Neuron (in vitro differentiated cells): ENCODE measurements around the gene SMIM15.

ENCODE experiments used
- H2AFZ ChIP-seq: one replicate; pipeline ENCODE4 v1.6.1; 2013; ENCODE audit warnings: low read depth, mild to moderate bottlenecking, inconsistent platforms, low read length, moderate library complexity
- H3K27me3 ChIP-seq: one replicate; pipeline ENCODE4 v1.6.1; 2013; ENCODE audit warnings: low read length; ENCODE audit not compliant: insufficient read depth
- H3K36me3 ChIP-seq: one replicate; pipeline ENCODE4 v1.6.1; 2013; ENCODE audit warnings: low read length; ENCODE audit not compliant: insufficient read depth
- H3K4me1 ChIP-seq: one replicate; pipeline ENCODE4 v1.6.1; 2013; ENCODE audit warnings: low read length; ENCODE audit not compliant: insufficient read depth
- H3K4me3 ChIP-seq: 2 replicates; pipeline ENCODE4 v1.5.1; 2013; ENCODE audit warnings: mild to moderate bottlenecking, low read length, moderate library complexity
- H3K9me3 ChIP-seq: one replicate; pipeline ENCODE4 v1.6.1; 2013; ENCODE audit warnings: low read length

SMIM15 gene

GRCh38 chr5:61178702-61179101 lies 16.4 kb upstream of the SMIM15 start:
- H3K27me3 ChIP-seq: no peaks in the 10 kb centered on the region
- no peak overlapping the region for H2AFZ ChIP-seq
- no peaks in the 10 kb centered on the region for H3K9me3 ChIP-seq
- H3K36me3 ChIP-seq: no peaks in the 10 kb centered on the region
- H3K4me1 ChIP-seq: no peaks in the 10 kb centered on the region
- no peak overlapping the region for H3K4me3 ChIP-seq

GRCh38 chr5:61177716-61178115 lies 15.4 kb upstream of the SMIM15 start:
- no peak overlapping the region for H2AFZ ChIP-seq
- no peaks in the 10 kb centered on the region for H3K36me3 ChIP-seq
- no peaks in the 10 kb centered on the region for H3K27me3 ChIP-seq
- H3K4me1 ChIP-seq: no peaks in the 10 kb centered on the region
- H3K9me3 ChIP-seq: no peaks in the 10 kb centered on the region
- H3K4me3 ChIP-seq: no peak overlapping the region

DNA sequence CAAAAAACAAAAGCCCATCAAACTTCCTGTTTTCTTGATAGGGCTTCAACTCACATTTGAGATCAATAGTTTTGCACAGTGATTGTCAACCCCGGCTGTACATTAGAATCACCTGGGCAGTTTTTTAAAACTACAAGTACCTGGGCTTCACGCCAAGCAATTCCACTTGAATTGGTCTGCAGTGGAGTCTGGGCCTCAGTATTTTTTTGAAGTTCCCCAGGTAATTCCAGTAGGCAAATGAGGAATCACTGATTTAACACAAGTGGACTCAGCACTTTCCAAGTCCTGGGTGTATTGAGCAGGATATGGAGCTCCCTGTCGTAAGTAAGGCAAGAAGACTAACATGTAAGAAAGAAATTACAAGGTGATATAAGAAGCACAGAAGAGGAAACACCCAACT lies 14.8 kb upstream of the SMIM15 start:
- H3K27me3 ChIP-seq: no peaks in the 10 kb centered on the region

GRCh38 chr5:61176631-61177030 lies 14.4 kb upstream of the SMIM15 start:
- Histone ChIP-seq H3K36me3 (no peaks in the 10 kb centered on the region), H3K9me3 (no peaks in the 10 kb centered on the region), H3K4me1 (no peaks in the 10 kb centered on the region), H3K4me3 (no peak overlapping the region), H3K27me3 (no peaks in the 10 kb centered on the region), H2AFZ (no peak overlapping the region)

More for the DNA sequence above, 14.8 kb upstream of the SMIM15 start:
- Histone ChIP-seq H3K36me3 (no peaks in the 10 kb centered on the region), H3K4me1 (no peaks in the 10 kb centered on the region), H3K4me3 (no peak overlapping the region), H2AFZ (no peak overlapping the region), H3K9me3 (no peaks in the 10 kb centered on the region)

DNA sequence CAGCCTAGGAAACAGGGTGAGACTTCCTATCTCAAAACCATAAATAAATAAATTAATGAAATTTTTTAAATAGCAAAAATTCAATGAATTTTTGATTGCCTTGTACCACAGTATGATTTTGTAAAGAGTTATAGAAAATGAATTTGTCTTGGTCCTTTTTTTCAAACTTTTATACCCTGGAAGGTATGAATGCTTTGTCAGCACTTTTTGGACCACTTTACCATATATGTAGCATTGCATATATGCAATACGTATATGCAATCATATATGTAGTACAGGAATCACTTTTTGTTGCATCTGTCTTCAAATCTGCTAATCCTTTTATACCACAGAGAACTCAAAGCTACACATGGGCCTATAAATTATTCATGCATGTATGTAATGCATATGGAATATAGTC lies 9.2 kb upstream of the SMIM15 start:
- no peaks in the 10 kb centered on the region for H3K4me1 ChIP-seq
- H3K27me3 ChIP-seq: no peaks in the 10 kb centered on the region
- no peak overlapping the region for H2AFZ ChIP-seq
- H3K36me3 ChIP-seq: no peaks in the 10 kb centered on the region
- H3K9me3 ChIP-seq: no peaks in the 10 kb centered on the region
- no peak overlapping the region for H3K4me3 ChIP-seq

DNA sequence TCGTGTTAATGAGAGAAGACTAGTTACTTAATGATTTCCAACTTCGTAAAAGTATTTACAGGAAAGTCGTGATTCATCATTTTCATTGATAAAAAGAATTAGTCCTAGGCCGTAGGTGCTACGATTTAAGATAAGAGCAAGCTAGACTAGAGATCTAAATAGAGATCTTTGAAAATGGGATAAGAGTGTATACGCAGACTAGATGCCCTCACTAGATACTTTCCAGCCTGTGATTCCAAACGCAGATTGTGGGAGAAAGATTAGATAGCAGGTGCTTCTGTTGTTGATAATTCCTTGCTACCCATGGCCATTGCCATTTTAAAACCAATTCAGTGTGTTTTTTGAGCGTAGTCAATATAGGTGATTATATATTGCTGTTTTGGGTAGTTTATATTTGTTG lies 6.7 kb upstream of the SMIM15 start:
- no peak overlapping the region for H2AFZ ChIP-seq
- H3K4me1 ChIP-seq: no peaks in the 10 kb centered on the region
- H3K27me3 ChIP-seq: no peaks in the 10 kb centered on the region
- no peak overlapping the region for H3K4me3 ChIP-seq
- H3K36me3 ChIP-seq: peaks cover 3% of the 10 kb centered on the region
- H3K9me3 ChIP-seq: peaks cover 5% of the 10 kb centered on the region

DNA sequence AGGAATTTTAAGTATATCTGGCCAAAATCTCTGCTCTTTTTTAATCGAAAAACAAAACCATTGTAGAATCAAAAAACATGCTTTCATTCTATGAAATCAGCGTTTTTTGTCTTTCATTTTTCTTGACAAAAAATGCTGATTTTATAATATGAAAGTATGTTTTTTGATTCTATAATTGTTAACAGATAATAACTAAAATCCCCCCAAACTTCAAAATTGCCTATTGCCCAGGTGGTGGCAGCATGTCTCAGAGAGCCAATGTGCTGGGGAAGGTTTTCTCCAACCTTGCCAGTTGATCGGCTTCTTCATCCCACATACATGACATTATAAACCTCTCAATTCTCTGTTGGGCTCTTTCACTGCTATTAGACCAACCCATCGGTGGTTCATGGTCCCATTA lies 5.1 kb upstream of the SMIM15 start:
- H3K9me3 ChIP-seq: peaks cover 6% of the 10 kb centered on the region
- peaks cover 3% of the 10 kb centered on the region for H3K36me3 ChIP-seq
- H2AFZ ChIP-seq: no peak overlapping the region
- H3K4me1 ChIP-seq: peaks cover 7% of the 10 kb centered on the region
- H3K4me3 ChIP-seq: no peak overlapping the region
- H3K27me3 ChIP-seq: no peaks in the 10 kb centered on the region

DNA sequence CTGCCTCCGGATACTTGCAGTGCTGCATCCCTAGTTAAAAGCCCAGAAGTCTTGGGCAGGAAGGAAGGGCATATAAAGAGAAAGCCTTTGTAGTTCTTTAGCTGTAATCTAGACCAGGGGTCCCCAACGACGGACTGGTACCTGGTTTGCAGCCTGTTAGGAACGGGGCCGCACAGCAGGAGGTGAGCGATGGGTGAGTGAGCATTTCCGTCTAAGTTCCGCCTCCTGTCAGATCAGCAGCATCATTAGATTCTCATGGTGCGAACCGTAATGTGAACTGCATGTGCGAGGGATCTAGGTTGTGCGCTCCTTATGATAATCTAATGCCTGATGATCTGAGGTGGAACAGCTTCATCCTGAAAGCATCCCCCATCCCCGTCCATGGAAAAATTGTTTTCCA lies 1.6 kb upstream of the SMIM15 start:
- H3K4me3 ChIP-seq: peak overlapping the region; percentile 84
- H3K36me3 ChIP-seq: peaks cover 24% of the 10 kb centered on the region

GRCh38 chr5:61162832-61163567 lies 732 bp upstream of the SMIM15 start:
- H3K9me3 ChIP-seq: peaks cover 6% of the 10 kb centered on the region
- peaks cover 28% of the 10 kb centered on the region for H3K36me3 ChIP-seq
- no peaks in the 10 kb centered on the region for H3K27me3 ChIP-seq
- H2AFZ ChIP-seq: peak overlapping the region; percentile 66
- peak overlapping the region; percentile 84 for H3K4me3 ChIP-seq
- peaks cover 14% of the 10 kb centered on the region for H3K4me1 ChIP-seq

More for the DNA sequence above, 1.6 kb upstream of the SMIM15 start:
- Histone ChIP-seq H3K27me3 (no peaks in the 10 kb centered on the region), H3K4me1 (peaks cover 14% of the 10 kb centered on the region), H3K9me3 (peaks cover 6% of the 10 kb centered on the region), H2AFZ (no peak overlapping the region)

- Histone ChIP-seq H3K4me3 (peak overlapping the region; percentile 84), H3K36me3 (peaks cover 39% of the 10 kb centered on the region), H3K27me3 (no peaks in the 10 kb centered on the region), H3K4me1 (peaks cover 14% of the 10 kb centered on the region), H3K9me3 (peaks cover 6% of the 10 kb centered on the region), H2AFZ (no peak overlapping the region)
Measured at GRCh38 chr5:61160497-61160896, 1.8 kb downstream of the SMIM15 start.

DNA sequence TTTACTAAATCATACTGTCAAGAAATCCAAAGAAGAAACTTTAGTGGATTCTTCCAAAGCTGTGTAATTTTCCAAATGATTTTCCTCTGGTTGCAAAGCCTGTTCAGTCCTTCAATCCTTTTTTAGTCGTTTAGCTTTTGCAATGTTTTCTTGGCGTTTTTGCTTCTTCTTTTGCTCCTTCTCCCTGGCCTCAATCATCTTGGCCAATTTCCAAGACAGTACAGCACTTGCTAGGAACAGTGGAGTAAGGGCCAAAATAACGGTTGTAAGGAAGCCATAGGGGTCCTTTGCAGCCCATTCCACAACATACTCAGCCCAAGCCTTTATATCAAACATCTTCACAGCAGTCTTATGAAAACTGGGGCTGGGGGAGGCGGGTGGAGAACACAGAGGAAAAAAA lies 2.4 kb downstream of the SMIM15 start:
- no peak overlapping the region for H3K4me3 ChIP-seq
- peaks cover 39% of the 10 kb centered on the region for H3K36me3 ChIP-seq
- peaks cover 14% of the 10 kb centered on the region for H3K4me1 ChIP-seq

GRCh38 chr5:61159070-61159469 lies 3.2 kb downstream of the SMIM15 start:
- H3K27me3 ChIP-seq: no peaks in the 10 kb centered on the region
- H3K4me3 ChIP-seq: no peak overlapping the region
- peaks cover 2% of the 10 kb centered on the region for H3K9me3 ChIP-seq
- H2AFZ ChIP-seq: no peak overlapping the region
- H3K4me1 ChIP-seq: peaks cover 14% of the 10 kb centered on the region
- H3K36me3 ChIP-seq: peaks cover 37% of the 10 kb centered on the region

More for the DNA sequence above, 2.4 kb downstream of the SMIM15 start:
- Histone ChIP-seq H2AFZ (no peak overlapping the region), H3K27me3 (no peaks in the 10 kb centered on the region), H3K9me3 (peaks cover 6% of the 10 kb centered on the region)

GRCh38 chr5:61151893-61152292 lies 10.4 kb downstream of the SMIM15 start:
- Histone ChIP-seq H2AFZ (no peak overlapping the region), H3K9me3 (no peaks in the 10 kb centered on the region), H3K36me3 (peaks cover 9% of the 10 kb centered on the region), H3K4me1 (no peaks in the 10 kb centered on the region), H3K27me3 (no peaks in the 10 kb centered on the region), H3K4me3 (no peak overlapping the region)

GRCh38 chr5:61148515-61148914 lies 13.8 kb downstream of the SMIM15 start:
- H3K36me3 ChIP-seq: peaks cover 3% of the 10 kb centered on the region
- no peak overlapping the region for H3K4me3 ChIP-seq
- H3K4me1 ChIP-seq: no peaks in the 10 kb centered on the region
- no peaks in the 10 kb centered on the region for H3K9me3 ChIP-seq
- no peak overlapping the region for H2AFZ ChIP-seq
- no peaks in the 10 kb centered on the region for H3K27me3 ChIP-seq
